GM12878 (cell line): ENCODE measurements around the gene TMEM229B. TPM values are rescaled to one million over a fixed set of nuclear protein-coding genes. Genes with fewer than 3 reads are reported as not detected.

Source experiments
- ATAC-seq: fragments of 200-7000 bp; cut with Tn5 transposase; 3 replicates; pipeline ENCODE4 v1.9.1; 2020; ENCODE audit warnings: mild to moderate bottlenecking, moderate library complexity
- BruUV-seq: library from RNA; stranded (reverse); fragments of 400-500 nt; replicated peaks from 2 replicates; lab custom pipeline; 2021; lab: Mats Ljungman, UMichigan
- CTCF ChIA-PET: fragments of 300-600 bp; sonication (Branson Sonifier 250); formaldehyde crosslinking; extraction: SDS; loops from one replicate; lab custom pipeline; 2021; ENCODE audit warnings: inconsistent platforms; lab: Yijun Ruan, JAX
- POLR2A ChIA-PET: fragments of 350-600 bp; formaldehyde crosslinking; extraction: SDS; loops from one replicate; lab custom pipeline; 2021; ENCODE audit warnings: inconsistent platforms; lab: Charles Lee
- RAD21 ChIA-PET: fragments of 300-600 bp; sonication (Branson Sonifier 250); formaldehyde crosslinking; loops from one replicate; lab custom pipeline; 2023; ENCODE audit warnings: antibody characterized with exemption; ENCODE audit not compliant: unreplicated experiment; lab: Charles Lee
- SMC1A ChIA-PET: fragments of 300-600 bp; sonication (Branson Sonifier 250); formaldehyde crosslinking; loops from one replicate; lab custom pipeline; 2023; ENCODE audit not compliant: unreplicated experiment, uncharacterized antibody; lab: Charles Lee
- DNase-seq: peaks from one replicate; pipeline ENCODE4 v3.0.0-alpha.2; 2011; ENCODE audit warnings: low read depth, low spot score
- FAIRE-seq: peaks from 3 replicates; lab custom pipeline; 2011; peaks lifted over from hg19 to GRCh38; lab: Jason Lieb, UNC
- H2AFZ ChIP-seq: 2 replicates; pipeline ENCODE4 v1.6.0; 2011; ENCODE audit warnings: low read depth, low read length, control low read depth; ENCODE audit not compliant: control insufficient read depth
- H3K27ac ChIP-seq: 2 replicates; pipeline ENCODE4 v1.5.1; 2011; ENCODE audit warnings: control low read depth; ENCODE audit not compliant: control insufficient read depth, insufficient read depth
- H3K27me3 ChIP-seq, 2 experiments: replicated peaks in 1 of 2; 2 replicates each; pipeline versions ENCODE4 v1.6.0 to v1.6.1; 2011; ENCODE audit warnings: low read length in 1 of 2; ENCODE audit not compliant: control insufficient read depth in 2 of 2, insufficient read depth in 2 of 2
- H3K36me3 ChIP-seq, 2 experiments: 2 replicates each; pipeline ENCODE4 v1.5.1; 2011; ENCODE audit warnings: low read length in 1 of 2; ENCODE audit not compliant: control insufficient read depth in 2 of 2, insufficient read depth in 2 of 2
- H3K4me1 ChIP-seq: 2 replicates; pipeline ENCODE4 v1.6.1; 2011; ENCODE audit warnings: mild to moderate bottlenecking, low read length, moderate library complexity, mixed read lengths; ENCODE audit not compliant: control insufficient read depth, insufficient read depth
- H3K4me2 ChIP-seq: 2 replicates; pipeline ENCODE4 v1.6.0; 2011; ENCODE audit warnings: control low read depth; ENCODE audit not compliant: control insufficient read depth, insufficient read depth
- H3K4me3 ChIP-seq: fragments of 200-600 bp; sonication (generic); 2 replicates; pipeline ENCODE4 v1.5.1; 2016
- H3K79me2 ChIP-seq: 2 replicates; pipeline ENCODE4 v1.6.0; 2011; ENCODE audit warnings: low read length; ENCODE audit not compliant: control insufficient read depth, insufficient read depth
- H3K9ac ChIP-seq: 2 replicates; pipeline ENCODE4 v1.8.0; 2011; ENCODE audit warnings: low read length, control low read depth, mixed read lengths; ENCODE audit not compliant: control insufficient read depth, insufficient read depth
- H3K9me3 ChIP-seq: replicated peaks from 3 replicates; pipeline ENCODE4 v1.5.1; 2011; ENCODE audit warnings: mild to moderate bottlenecking, low read length; ENCODE audit not compliant: control insufficient read depth, insufficient read depth
- H4K20me1 ChIP-seq: 2 replicates; pipeline ENCODE4 v1.6.0; 2011; ENCODE audit not compliant: control insufficient read depth, insufficient read depth
- EZH2 ChIP-seq: IDR thresholded peaks from 2 replicates; pipeline ENCODE4 v1.6.1; 2012; ENCODE audit warnings: low read depth, mild to moderate bottlenecking, control low read depth, inconsistent platforms, low read length, borderline replicate concordance; ENCODE audit not compliant: control insufficient read depth
- LARP7 ChIP-seq: fragments of 450-650 bp; IDR thresholded peaks from 2 replicates; pipeline ENCODE4 v1.6.1; 2017; ENCODE audit warnings: mild to moderate bottlenecking
- RELA ChIP-seq: fragments of 450-650 bp; IDR thresholded peaks from 2 replicates; pipeline ENCODE4 v1.8.0; 2014; ENCODE audit warnings: borderline replicate concordance; ENCODE audit not compliant: partially characterized antibody
- SUZ12 ChIP-seq: fragments of 200-600 bp; sonication (generic); IDR thresholded peaks from one replicate; pipeline ENCODE4 v1.6.1; 2018; ENCODE audit warnings: antibody characterized with exemption, mild to moderate bottlenecking; ENCODE audit not compliant: unreplicated experiment
- WGBS: methylation state at CpG from one replicate; pipeline ENCODE4 v1.1.6; 2016; ENCODE audit warnings: low lambda C conversion rate; ENCODE audit not compliant: insufficient replicate concordance, insufficient coverage; ENCODE audit errors: missing lambda C conversion rate; 5-methylcytosine and 5-hydroxymethylcytosine counted together
- in situ Hi-C: fragments of 300-500 bp; cut with MboI; formaldehyde crosslinking; loops from 9 replicates; pipeline ENCODE4 v1.14.3; 2018; ENCODE audit warnings: mixed read lengths
- intact Hi-C: fragments of 100-400 bp; cut with micrococcal nuclease; formaldehyde crosslinking; loops from one replicate; pipeline ENCODE4 v1.14.2; 2022; ENCODE audit not compliant: unreplicated experiment
- polyA plus RNA-seq, 11 experiments: library from polyadenylated mRNA; depleted of rRNA in 4 of 11; unstranded in 6 of 11; stranded (reverse) in 5 of 11; fragments of >200 nt; fragmentation: Nextera tagmentation in 4 of 11; fragmentation: Illumina TruSeq in 1 of 11; extraction: Ambion mirVana in 4 of 11; extraction: Trizol in 1 of 11; gene quantifications; 1 replicate in 1 of 11; 2 replicates in 10 of 11; pipeline versions ENCODE4 v1.2.1 to v1.2.3, GENCODE V29; 2011 to 2016; ENCODE audit warnings: inconsistent platforms in 2 of 11, missing spikeins in 2 of 11, low read depth in 1 of 11
- total RNA-seq, 4 experiments: library from RNA; depleted of rRNA in 3 of 4; stranded (reverse); fragments of >200 nt in 3 of 4; fragmentation: Illumina TruSeq in 1 of 4; extraction: Trizol in 1 of 4; gene quantifications; 2 replicates each; pipeline versions ENCODE4 v1.2.1 to v1.2.3, GENCODE V29; 2013 to 2021

Gene TMEM229B
- total and polyA plus RNA-seq, 10 of the 15 experiments (the other 5 are each of a cell fraction or from before 2014, with no cell fraction given): 0.24 to 5.3 (median 1.7) TPM

- no peak for TF ChIP-seq EZH2
Observed at GRCh38 chr14:67446371-67447032, 42.0 kb downstream of the TMEM229B start (continued).

- RAD21 ChIA-PET: no interaction called here
- intact Hi-C loops: no loop called here
- FAIRE-seq (no peak), DNase-seq (no peak), ATAC-seq (no peak)
- no peaks in the 10 kb centered on the region for H4K20me1 ChIP-seq
- CTCF ChIA-PET: interaction anchor here (0.9 to 1.0 kb wide), 2 partner anchors 17 to 127 kb away, joined by 3 to 4 read pairs; no protein-coding TSS in a partner anchor
- SMC1A ChIA-PET: interaction anchor here (0.8 kb wide), 1 partner anchor 10 kb away, joined by 3 read pairs; no protein-coding TSS in a partner anchor
- BruUV-seq: no TSS peak
- H3K9me3 ChIP-seq: no peaks in the 10 kb centered on the region
- no peak overlapping the region for H3K27ac ChIP-seq
- H3K4me1 ChIP-seq: no peaks in the 10 kb centered on the region
- H3K79me2 ChIP-seq: no peaks in the 10 kb centered on the region
- 44% methylated on average over 3 of the region's 3 CpGs for WGBS
- no peak overlapping the region for H3K4me3 ChIP-seq
- POLR2A ChIA-PET: interaction anchor here (0.5 kb wide), 1 partner anchor 410 kb away, joined by 3 read pairs; no protein-coding TSS in a partner anchor
- H3K36me3 ChIP-seq: no peaks in the 10 kb centered on the region
- TF ChIP-seq RELA (no peak), LARP7 (no peak), SUZ12 (no peak)
- no peak overlapping the region for H2AFZ ChIP-seq
- in situ Hi-C loops: no loop called here
- H3K27me3 ChIP-seq: no peaks in the 10 kb centered on the region; a peak in 1 of 4 replicates
- H3K4me2 ChIP-seq: no peak overlapping the region
- no peak overlapping the region for H3K9ac ChIP-seq
Observed at GRCh38 chr14:67444395-67444794, 44.1 kb downstream of the TMEM229B start.
